ENCODE data around the gene ARF1. TPM values are rescaled to one million over a fixed set of nuclear protein-coding genes. Genes with fewer than 3 reads are reported as not detected.

The ARF1 gene
- total and polyA plus RNA-seq, 8 donors, result 267 to 455 (median 301) TPM

DNA sequence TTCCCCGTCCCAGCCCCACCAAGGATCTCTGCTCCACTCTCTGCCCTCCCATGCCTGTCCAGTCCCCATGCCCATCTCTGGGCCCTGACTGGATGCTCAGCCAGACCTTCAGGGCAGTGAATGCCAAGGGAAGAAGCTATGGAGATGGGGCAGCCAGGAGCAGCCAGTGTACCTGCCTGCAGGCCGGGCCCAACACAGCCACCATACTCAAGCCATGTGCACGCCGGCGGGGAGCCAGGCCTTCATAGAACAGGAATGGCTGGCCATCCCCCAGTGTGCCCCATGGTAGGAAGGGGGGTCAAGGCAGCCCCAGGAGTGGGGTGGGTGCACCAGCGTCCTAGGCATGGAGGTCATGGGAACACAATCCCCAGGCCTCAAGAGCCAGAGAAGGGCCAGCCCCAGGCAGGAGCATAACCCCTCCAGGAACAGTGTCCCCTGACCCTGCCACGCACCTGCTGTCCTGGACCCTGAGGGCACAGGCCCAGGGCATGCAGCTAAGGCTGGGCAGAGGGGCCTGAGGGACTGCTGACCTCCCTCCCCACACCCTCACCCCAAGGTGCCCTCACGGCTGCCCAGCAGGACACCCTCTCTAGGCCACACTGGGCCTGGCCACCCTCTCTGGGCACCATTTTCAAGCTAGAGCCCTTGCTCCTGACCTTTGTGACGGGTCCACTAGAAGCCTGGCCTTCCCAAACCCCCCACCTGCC, 20.3 kb upstream of the ARF1 start:
- H3K36me3 ChIP-seq, result no peaks in the 10 kb centered on the region
- H3K4me3 ChIP-seq, result no peak overlapping the region
- H3K4me1 ChIP-seq, result peaks cover 11 to 20% of the 10 kb centered on the region in 2 donors
- no peak overlapping the region for H3K27ac ChIP-seq
- peaks cover 29 to 100% of the 10 kb centered on the region in 2 donors for H3K27me3 ChIP-seq
- DNase-seq (peak in 2 of 4 donors; percentile 26 to 68), ATAC-seq (no peak)
- no peaks in the 10 kb centered on the region for H3K9me3 ChIP-seq
- TF ChIP-seq, protein P1, sequence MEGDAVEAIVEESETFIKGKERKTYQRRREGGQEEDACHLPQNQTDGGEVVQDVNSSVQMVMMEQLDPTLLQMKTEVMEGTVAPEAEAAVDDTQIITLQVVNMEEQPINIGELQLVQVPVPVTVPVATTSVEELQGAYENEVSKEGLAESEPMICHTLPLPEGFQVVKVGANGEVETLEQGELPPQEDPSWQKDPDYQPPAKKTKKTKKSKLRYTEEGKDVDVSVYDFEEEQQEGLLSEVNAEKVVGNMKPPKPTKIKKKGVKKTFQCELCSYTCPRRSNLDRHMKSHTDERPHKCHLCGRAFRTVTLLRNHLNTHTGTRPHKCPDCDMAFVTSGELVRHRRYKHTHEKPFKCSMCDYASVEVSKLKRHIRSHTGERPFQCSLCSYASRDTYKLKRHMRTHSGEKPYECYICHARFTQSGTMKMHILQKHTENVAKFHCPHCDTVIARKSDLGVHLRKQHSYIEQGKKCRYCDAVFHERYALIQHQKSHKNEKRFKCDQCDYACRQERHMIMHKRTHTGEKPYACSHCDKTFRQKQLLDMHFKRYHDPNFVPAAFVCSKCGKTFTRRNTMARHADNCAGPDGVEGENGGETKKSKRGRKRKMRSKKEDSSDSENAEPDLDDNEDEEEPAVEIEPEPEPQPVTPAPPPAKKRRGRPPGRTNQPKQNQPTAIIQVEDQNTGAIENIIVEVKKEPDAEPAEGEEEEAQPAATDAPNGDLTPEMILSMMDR (IDR thresholded peaks at IDR 0.05), result no peak
- intact Hi-C loops (cut with DNase I), result no loop called here

DNA sequence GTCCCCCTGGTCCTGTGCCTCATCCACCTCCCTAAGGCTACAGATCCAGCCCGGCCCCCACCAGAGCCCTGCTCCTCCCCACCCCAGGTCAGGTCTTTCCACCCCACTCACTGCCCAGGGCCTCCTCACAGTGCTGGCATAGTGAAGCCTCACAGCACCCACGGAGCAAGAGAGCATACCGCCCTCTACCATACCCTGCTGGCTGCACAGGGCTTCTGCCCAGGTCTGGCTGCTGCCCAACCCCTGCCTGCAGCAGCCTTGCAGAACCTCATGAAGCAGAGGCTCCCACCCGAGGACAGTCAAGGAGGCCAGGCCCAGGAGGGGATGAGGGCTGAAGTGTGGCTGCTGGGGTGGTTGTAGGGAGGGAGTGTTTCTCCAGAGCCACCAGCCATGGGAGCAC, 19.7 kb upstream of the ARF1 start:
- H3K27ac ChIP-seq, result no peak overlapping the region
- no peaks in the 10 kb centered on the region for H3K9me3 ChIP-seq
- DNase-seq, result peak in 1 of 4 donors; percentile 23
- H3K4me3 ChIP-seq, result no peak overlapping the region
- no peaks in the 10 kb centered on the region for H3K36me3 ChIP-seq
- intact Hi-C loops (cut with DNase I), result no loop called here
- no peak for ATAC-seq
- peaks cover 11 to 20% of the 10 kb centered on the region in 2 donors for H3K4me1 ChIP-seq
- TF ChIP-seq, protein P1 (IDR thresholded peaks at IDR 0.05), result no peak
- peaks cover 31 to 97% of the 10 kb centered on the region in 2 donors for H3K27me3 ChIP-seq

DNA sequence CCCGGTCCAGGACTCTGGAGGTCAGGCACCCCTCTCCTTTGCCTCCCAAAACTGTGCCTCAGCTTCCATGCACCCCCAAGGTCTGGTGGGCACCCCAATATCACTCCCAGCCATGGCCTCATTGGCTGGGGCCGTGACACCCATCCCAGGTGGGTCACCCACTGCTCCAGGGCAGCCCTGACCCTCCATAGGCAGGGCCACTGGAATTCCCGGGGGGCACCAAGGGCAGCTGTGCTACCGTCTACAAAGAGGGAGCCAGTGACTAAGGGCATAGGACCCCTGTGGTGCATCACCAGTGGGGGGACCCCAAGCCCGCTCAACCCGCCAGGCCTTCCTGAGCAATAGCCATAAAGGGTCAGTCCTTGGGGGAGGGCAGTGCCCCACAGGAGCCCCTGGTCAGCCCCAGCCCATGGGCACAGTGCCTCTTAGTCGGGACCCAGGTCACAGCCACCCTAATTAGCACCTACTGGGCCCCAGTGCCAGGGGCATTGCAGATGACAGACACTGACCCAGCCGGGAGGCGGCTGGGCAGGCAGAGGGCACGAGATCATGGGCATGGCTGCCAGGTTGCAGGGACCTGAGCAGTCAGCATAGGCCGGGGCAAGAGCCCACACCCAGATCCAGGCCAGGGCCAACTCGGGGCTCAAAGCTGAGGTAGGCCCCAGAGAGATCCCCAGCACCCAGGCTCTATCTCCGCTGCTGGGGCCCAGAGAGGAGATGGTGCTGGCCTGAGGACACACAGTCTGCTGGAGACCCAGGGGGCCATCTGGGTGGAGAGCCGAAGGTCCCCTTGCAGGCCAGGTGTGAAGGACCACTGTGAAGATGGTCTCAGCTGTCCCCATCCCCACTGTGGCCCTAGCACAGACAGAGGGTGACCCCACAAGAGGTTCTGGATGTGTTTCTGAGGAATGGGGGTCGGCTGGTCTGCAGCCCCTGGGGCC, 19.0 kb upstream of the ARF1 start:
- H3K9me3 ChIP-seq, result no peaks in the 10 kb centered on the region
- intact Hi-C loops (cut with DNase I), result no loop called here
- no peak overlapping the region for H3K27ac ChIP-seq
- peaks cover 11 to 20% of the 10 kb centered on the region in 2 donors for H3K4me1 ChIP-seq
- H3K4me3 ChIP-seq, result no peak overlapping the region
- no peak for DNase-seq
- peaks cover 29 to 90% of the 10 kb centered on the region in 2 donors for H3K27me3 ChIP-seq
- H3K36me3 ChIP-seq, result no peaks in the 10 kb centered on the region
- TF ChIP-seq, protein P1 (IDR thresholded peaks at IDR 0.05), result no peak
- ATAC-seq, result no peak

DNA sequence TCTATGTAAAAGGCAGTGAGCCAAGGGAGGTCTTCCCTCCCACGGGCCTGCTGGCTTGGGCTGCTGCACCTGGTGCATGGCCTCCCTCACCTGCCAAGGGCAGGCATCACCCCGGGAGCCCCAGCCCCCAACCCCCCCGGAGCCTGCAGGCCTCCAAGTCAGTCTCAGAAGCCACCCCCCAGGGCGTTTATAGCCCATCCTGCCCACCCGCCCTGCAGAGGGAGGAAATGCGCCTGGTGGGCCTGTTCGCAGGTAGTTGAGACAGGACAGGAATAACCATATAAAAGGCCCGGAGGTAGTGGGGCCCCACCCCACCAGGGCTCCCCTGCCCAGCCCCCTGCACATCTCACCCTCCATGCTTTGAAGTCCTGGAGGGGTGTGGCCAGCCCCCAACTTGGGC, 18.2 kb upstream of the ARF1 start:
- no peaks in the 10 kb centered on the region for H3K9me3 ChIP-seq
- no peaks in the 10 kb centered on the region for H3K36me3 ChIP-seq
- no peak overlapping the region for H3K4me3 ChIP-seq
- intact Hi-C loops (cut with DNase I), result no loop called here
- peaks cover 21 to 82% of the 10 kb centered on the region in 2 donors for H3K27me3 ChIP-seq
- H3K4me1 ChIP-seq, result peaks cover 11 to 16% of the 10 kb centered on the region in 2 donors
- ATAC-seq (no peak), DNase-seq (peak in 1 of 4 donors; percentile 64)
- no peak overlapping the region for H3K27ac ChIP-seq
- TF ChIP-seq, protein P1 (IDR thresholded peaks at IDR 0.05), result no peak
